Testis (tissue), 2 donors: ENCODE results near the gene SLC15A1.

ENCODE experiments used
- POLR2A ChIP-seq: fragments of 450-650 bp; IDR thresholded peaks from one replicate; pipeline ENCODE4 v1.6.1; 2017; ENCODE audit warnings: antibody characterized with exemption, mild to moderate bottlenecking, moderate library complexity
- TF ChIP-seq, protein P1 (sequence below), 3 experiments: fragments of 450-650 bp in 2 of 3; fragments of 200-600 bp in 1 of 3; sonication (generic) in 1 of 3; IDR thresholded peaks; one replicate each; pipeline ENCODE4 v1.5.1; 2016 to 2019; ENCODE audit warnings: antibody characterized with exemption in 3 of 3, mild to moderate bottlenecking in 2 of 3, moderate library complexity in 1 of 3

DNA sequence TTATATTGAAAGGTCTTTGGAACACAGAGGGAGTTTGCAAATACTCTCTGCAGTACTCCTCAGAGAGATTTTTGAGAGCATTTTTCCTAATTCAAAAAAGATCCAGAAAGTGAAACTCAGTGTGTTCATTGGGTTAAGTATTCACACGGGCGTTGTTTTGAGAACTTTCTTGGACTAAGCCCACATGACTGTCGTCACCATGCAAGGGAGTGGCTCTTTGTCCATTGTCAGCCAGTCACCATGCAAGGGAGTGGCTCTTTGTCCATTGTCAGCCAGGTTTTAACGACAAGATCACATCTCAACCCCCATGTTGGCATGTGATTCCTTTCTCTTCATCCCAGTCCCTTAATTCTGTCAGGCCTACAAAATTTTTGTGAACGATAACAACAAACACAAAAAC is 94.3 kb downstream of the SLC15A1 start:
- TF ChIP-seq, protein P1, sequence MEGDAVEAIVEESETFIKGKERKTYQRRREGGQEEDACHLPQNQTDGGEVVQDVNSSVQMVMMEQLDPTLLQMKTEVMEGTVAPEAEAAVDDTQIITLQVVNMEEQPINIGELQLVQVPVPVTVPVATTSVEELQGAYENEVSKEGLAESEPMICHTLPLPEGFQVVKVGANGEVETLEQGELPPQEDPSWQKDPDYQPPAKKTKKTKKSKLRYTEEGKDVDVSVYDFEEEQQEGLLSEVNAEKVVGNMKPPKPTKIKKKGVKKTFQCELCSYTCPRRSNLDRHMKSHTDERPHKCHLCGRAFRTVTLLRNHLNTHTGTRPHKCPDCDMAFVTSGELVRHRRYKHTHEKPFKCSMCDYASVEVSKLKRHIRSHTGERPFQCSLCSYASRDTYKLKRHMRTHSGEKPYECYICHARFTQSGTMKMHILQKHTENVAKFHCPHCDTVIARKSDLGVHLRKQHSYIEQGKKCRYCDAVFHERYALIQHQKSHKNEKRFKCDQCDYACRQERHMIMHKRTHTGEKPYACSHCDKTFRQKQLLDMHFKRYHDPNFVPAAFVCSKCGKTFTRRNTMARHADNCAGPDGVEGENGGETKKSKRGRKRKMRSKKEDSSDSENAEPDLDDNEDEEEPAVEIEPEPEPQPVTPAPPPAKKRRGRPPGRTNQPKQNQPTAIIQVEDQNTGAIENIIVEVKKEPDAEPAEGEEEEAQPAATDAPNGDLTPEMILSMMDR (IDR thresholded peaks at IDR 0.05): no peak
- no peak for TF ChIP-seq POLR2A
